Measurements from ENCODE around the gene XIRP2. TPM values are rescaled to one million over a fixed set of nuclear protein-coding genes. Genes with fewer than 3 reads are reported as not detected.

Gene XIRP2
- total RNA-seq, 2 donors from 2014 or later, result not detected

DNA sequence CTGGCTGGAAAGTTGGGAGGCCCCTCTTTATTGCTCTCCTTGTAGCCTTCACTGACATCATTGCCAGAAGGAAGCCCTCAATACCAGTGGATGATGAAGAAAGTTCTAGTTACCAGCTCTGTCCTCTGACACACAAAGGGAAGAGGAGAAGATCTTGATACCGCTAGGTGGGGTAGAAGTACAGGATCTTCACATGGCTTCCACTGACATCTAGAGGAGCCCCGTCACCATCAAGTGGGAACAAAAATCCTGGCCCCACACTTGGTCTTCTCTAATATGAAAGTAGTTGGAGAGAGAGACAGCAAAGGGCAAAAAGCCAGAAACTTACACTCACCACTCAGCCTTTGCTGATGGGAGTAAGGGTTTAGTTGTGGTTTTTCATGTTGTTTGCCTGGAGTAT is 12.4 kb downstream of the XIRP2 start:
- Mint-ChIP-seq H3K4me1 (ENCODE audit: low read depth) (no peaks in the 10 kb centered on the region), H3K27me3 (ENCODE audit: low read depth) (no peaks in the 10 kb centered on the region), H3K9me3 (no peaks in the 10 kb centered on the region), H3K27ac (no peak overlapping the region), H3K4me3 (no peak overlapping the region), H3K36me3 (ENCODE audit: insufficient read depth in 2 of 2) (no peaks in the 10 kb centered on the region)
- no peak for DNase-seq
- ATAC-seq (replicated peaks in 1 of 2), result no peak

DNA sequence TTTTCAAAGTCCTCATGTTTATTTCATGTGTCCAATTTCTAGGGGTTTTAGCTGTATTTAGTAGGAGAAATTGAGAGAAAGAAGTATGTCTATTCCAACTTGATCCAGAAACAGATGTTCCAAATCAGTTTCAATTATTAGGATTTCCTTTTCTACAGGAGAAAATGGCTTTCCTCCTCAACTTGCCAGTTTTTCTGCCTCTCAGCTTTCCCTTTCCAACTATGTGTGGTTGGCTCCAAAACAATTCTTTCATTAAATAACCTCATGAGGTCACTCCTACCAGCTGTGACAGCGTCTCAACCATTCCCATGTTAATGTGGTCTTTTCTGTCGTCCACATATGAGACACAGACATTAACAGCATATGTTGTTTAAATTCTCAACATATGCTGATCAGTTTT is 13.1 kb downstream of the XIRP2 start:
- Mint-ChIP-seq H3K9me3 (no peaks in the 10 kb centered on the region), H3K27me3 (ENCODE audit: low read depth) (no peaks in the 10 kb centered on the region), H3K27ac (no peak overlapping the region), H3K36me3 (ENCODE audit: insufficient read depth in 2 of 2) (no peaks in the 10 kb centered on the region), H3K4me1 (ENCODE audit: low read depth) (no peaks in the 10 kb centered on the region), H3K4me3 (no peak overlapping the region)
- no peak for ATAC-seq (replicated peaks in 1 of 2)
- DNase-seq, result no peak

DNA sequence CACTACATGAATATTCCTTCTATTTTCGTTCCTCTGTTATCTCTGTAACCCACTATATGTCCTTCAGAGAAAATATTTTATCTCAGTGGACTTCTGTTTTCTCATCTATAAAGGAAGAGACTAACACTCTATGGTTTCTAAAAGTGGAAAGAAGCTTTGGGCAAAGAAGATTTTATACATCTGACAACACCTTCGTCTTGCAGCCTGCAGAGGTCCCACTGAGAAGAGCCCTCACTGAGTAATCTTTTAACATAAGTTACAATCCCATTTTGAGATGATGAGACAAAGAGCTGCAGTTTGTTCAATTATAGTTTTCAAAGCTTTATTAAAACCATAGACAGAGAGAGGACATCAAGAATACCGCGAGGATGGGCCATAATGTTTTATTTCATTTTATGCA is 28.7 kb downstream of the XIRP2 start:
- H3K4me1 Mint-ChIP-seq (ENCODE audit: low read depth), result no peaks in the 10 kb centered on the region

DNA sequence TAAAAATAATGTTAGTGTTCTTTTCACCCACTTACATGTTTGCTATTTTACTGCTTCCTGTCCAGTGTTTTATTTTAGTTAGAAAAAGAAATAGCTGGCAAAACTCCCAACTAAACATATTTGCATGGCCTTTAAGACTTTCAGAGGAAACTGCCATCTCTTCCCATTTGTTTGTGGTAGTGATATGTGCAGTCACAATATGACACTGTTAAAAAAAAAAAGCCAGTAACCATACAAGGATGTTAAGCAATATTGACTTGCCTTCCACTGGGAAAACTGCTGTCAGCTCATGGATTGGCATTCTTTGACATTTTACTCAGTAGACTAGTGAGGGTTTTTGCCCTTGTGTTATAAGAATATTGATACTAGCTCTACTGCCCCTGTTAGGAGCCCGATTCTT is 29.1 kb downstream of the XIRP2 start:
- DNase-seq (no peak), ATAC-seq (replicated peaks in 1 of 2) (no peak)
- peaks cover 2 to 3% of the 10 kb centered on the region in 2 donors for H3K9me3 Mint-ChIP-seq
- no peak overlapping the region for H3K4me3 Mint-ChIP-seq
- H3K27me3 Mint-ChIP-seq (ENCODE audit: low read depth), result no peaks in the 10 kb centered on the region
- no peaks in the 10 kb centered on the region for H3K4me1 Mint-ChIP-seq (ENCODE audit: low read depth)
- no peak overlapping the region for H3K27ac Mint-ChIP-seq
- H3K36me3 Mint-ChIP-seq (ENCODE audit: insufficient read depth in 2 of 2), result no peaks in the 10 kb centered on the region

More for the DNA sequence above, 28.7 kb downstream of the XIRP2 start:
- no peak for ATAC-seq (replicated peaks in 1 of 2)
- Mint-ChIP-seq H3K36me3 (ENCODE audit: insufficient read depth in 2 of 2) (no peaks in the 10 kb centered on the region), H3K27me3 (ENCODE audit: low read depth) (no peaks in the 10 kb centered on the region), H3K4me3 (no peak overlapping the region), H3K9me3 (peaks cover 4 to 6% of the 10 kb centered on the region in 2 donors), H3K27ac (no peak overlapping the region)
- no peak for DNase-seq

DNA sequence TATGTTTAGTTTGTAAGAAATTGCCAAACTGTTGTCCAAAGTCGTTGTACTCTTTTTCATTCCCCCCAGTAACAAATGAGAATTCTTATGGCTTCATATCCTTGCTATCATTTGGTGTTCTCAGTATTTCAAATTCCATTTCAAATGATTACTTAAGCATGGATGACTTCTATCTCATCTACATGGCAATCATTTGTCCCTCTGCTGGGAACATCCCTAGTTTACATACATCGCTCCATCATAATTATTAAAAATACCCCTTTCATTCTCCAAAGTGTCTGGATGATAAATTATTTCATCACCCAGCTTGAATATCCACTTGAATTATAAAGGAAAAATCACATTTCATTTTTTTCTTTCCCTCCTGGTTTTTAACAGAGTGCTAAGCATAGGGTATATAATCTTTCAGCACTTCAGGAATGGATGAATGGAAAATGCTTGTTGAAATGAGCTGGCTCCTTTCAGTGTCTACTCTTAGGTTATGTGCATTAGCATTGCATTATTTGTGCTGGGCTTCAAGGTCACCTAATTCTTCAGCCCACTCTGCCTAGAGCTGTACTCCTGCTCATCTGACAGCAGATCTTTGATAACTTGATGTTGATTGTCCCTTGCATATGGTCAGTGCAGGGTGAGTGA is 33.1 kb downstream of the XIRP2 start:
- Mint-ChIP-seq H3K27ac (no peak overlapping the region), H3K27me3 (ENCODE audit: low read depth) (no peaks in the 10 kb centered on the region), H3K4me1 (ENCODE audit: low read depth) (no peaks in the 10 kb centered on the region), H3K9me3 (no peaks in the 10 kb centered on the region), H3K4me3 (no peak overlapping the region), H3K36me3 (ENCODE audit: insufficient read depth in 2 of 2) (no peaks in the 10 kb centered on the region)
- ATAC-seq (replicated peaks in 1 of 2), result no peak
- DNase-seq, result no peak

DNA sequence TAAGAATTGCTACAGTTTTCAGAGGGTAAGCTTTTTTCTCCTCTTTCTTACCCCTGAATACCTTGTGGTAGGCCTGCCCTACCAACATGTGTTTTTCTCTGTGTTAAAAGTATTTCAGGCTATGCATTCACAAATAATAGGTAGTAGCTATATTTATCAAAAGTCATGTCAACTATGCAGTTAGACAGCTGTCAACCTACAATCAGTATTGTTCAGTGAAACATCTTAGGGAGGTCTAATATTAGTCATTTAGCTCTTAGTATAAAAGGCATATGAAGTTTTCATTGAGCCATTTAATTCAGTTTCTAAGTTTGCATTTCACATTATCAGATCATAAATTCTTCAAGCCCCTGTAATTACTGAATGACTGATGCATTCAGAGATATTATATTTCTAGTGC is 36.7 kb downstream of the XIRP2 start:
- Mint-ChIP-seq H3K9me3 (no peaks in the 10 kb centered on the region), H3K36me3 (ENCODE audit: insufficient read depth in 2 of 2) (no peaks in the 10 kb centered on the region), H3K4me1 (ENCODE audit: low read depth) (no peaks in the 10 kb centered on the region), H3K27me3 (ENCODE audit: low read depth) (no peaks in the 10 kb centered on the region), H3K27ac (no peak overlapping the region), H3K4me3 (no peak overlapping the region)
- no peak for ATAC-seq (replicated peaks in 1 of 2)
- DNase-seq, result no peak

DNA sequence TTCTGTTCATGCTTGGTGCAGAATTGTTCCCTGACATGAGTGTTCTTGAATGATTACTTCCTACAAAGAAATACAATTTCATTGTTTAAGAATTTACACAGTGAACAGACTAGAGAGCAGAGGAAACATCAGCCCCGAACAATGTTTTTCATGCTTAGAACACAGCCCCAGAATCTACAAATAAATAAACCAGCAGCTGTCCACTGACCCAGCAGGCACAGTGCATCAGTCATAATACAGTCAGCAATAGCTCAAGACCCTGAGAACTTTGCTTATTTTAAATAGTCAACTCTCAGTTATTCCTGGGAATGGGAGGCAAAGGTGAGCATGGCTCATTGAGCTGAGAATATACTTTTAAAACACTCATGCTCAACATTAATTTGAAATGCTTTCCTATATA is 38.4 kb downstream of the XIRP2 start:
- Mint-ChIP-seq H3K9me3 (no peaks in the 10 kb centered on the region), H3K4me3 (no peak overlapping the region), H3K27ac (no peak overlapping the region), H3K27me3 (ENCODE audit: low read depth) (no peaks in the 10 kb centered on the region), H3K36me3 (ENCODE audit: insufficient read depth in 2 of 2) (no peaks in the 10 kb centered on the region), H3K4me1 (ENCODE audit: low read depth) (no peaks in the 10 kb centered on the region)
- ATAC-seq (replicated peaks in 1 of 2) (no peak), DNase-seq (no peak)

DNA sequence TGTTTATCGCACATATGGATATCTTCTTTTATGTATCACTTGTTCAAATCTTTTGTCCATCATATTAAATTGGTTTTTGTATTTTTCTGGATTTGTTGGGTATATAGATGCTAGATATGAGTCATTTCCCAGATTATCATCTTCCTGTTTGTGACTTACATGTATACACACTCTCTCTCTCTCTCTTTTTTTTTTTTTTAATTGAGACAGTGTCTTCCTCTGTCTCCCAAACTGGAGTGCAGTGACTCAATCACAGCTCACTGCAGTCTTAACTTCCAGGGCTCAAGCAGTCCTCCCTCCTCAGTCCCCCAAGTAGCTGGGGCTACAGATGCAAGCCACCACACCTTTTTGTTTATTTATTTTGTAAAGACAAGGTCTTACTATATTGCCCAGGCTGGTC is 43.8 kb downstream of the XIRP2 start:
- Mint-ChIP-seq H3K4me1 (ENCODE audit: low read depth) (no peaks in the 10 kb centered on the region), H3K9me3 (peaks cover 4% of the 10 kb centered on the region in 2 donors), H3K27ac (no peak overlapping the region), H3K36me3 (ENCODE audit: insufficient read depth in 2 of 2) (no peaks in the 10 kb centered on the region), H3K4me3 (no peak overlapping the region), H3K27me3 (ENCODE audit: low read depth) (no peaks in the 10 kb centered on the region)
- DNase-seq (no peak), ATAC-seq (replicated peaks in 1 of 2) (no peak)

DNA sequence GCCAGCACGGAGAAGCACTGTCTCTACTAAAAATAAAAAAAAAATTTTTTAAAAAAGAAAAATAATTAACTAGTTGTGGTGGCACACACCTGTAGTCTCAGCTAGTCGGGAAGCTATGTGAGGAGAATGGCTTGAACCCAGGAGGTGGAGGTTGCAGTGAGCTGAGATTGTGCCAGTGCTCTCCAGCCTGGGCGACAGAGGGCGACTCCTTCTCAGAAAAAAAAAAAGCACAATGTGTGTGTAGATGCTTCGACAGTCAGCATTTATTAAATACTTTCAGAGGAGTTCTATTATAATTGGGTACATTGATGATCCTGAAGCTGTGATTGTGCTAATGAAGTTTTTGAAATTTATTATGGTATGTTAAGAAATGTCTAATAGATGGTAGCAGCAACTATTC is 46.5 kb downstream of the XIRP2 start:
- H3K27me3 Mint-ChIP-seq (ENCODE audit: low read depth), result no peaks in the 10 kb centered on the region
- no peaks in the 10 kb centered on the region for H3K36me3 Mint-ChIP-seq (ENCODE audit: insufficient read depth in 2 of 2)
- no peak overlapping the region for H3K4me3 Mint-ChIP-seq
- no peaks in the 10 kb centered on the region for H3K4me1 Mint-ChIP-seq (ENCODE audit: low read depth)
- ATAC-seq (replicated peaks in 1 of 2) (no peak), DNase-seq (no peak)
- H3K27ac Mint-ChIP-seq, result no peak overlapping the region
- peaks cover 6 to 9% of the 10 kb centered on the region in 2 donors for H3K9me3 Mint-ChIP-seq

DNA sequence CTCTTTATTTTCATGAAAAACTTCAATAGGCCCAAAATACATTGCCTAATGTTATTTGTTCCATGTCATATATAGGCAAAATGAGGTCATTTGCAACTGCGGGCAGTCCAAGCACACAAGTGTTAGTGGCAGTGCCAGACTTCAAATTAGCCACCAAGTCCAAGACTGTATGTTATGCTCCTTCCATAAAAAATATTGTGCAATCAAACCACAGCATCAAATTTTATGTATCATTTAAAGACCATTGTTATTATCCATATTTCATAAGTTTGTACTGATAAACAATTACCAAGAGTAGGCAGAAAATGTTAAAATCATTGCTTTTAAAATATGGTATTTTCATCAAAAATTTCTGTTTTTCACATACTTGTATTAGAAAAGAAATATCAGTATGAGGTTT is 54.1 kb downstream of the XIRP2 start:
- ATAC-seq (replicated peaks in 1 of 2) (no peak), DNase-seq (no peak)
- Mint-ChIP-seq H3K27me3 (ENCODE audit: low read depth) (no peaks in the 10 kb centered on the region), H3K9me3 (peaks cover 4 to 6% of the 10 kb centered on the region in 2 donors), H3K4me3 (no peak overlapping the region), H3K36me3 (ENCODE audit: insufficient read depth in 2 of 2) (no peaks in the 10 kb centered on the region), H3K4me1 (ENCODE audit: low read depth) (no peaks in the 10 kb centered on the region), H3K27ac (no peak overlapping the region)

DNA sequence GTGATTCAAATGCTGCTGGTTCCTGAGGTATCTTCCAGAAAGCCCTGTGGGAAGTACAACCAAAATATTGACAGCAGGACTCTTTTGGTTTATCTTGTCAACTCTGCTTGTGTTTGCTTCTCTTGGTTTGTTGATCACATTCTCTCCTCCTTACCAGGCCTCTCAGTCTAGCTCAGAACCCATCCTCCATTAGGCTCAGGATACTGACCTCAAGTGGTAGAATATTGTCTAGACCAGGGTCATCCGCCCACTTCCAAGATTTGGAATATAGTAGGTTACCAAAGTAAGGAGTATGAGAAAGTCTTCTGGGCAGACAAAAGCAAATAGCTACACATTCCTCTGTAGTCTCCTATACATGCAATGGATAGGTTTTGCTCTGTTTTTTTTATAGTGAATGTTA is 56.6 kb downstream of the XIRP2 start:
- Mint-ChIP-seq H3K27me3 (ENCODE audit: low read depth) (no peaks in the 10 kb centered on the region), H3K4me3 (no peak overlapping the region), H3K27ac (no peak overlapping the region), H3K36me3 (ENCODE audit: insufficient read depth in 2 of 2) (no peaks in the 10 kb centered on the region), H3K9me3 (peaks cover 2 to 5% of the 10 kb centered on the region in 2 donors), H3K4me1 (ENCODE audit: low read depth) (no peaks in the 10 kb centered on the region)
- ATAC-seq (replicated peaks in 1 of 2), result no peak
- no peak for DNase-seq

DNA sequence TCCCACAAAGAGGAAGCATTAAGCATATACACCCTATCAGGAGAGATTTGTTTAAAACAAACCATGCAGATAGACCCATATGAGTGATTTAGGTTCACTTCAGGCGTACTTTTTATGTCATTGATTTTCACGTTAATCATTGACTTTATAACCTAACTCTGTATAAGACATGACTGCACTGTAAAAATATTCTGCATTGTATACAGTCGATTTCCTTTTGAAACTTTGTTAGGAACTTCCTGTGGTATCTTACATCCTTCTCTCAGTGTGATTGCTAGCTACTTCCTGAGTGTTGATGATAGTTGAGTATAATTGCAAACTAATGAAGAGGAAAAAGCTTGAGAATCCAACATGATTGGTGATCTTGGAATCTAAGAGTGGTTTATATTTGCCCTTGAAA is 69.4 kb downstream of the XIRP2 start:
- Mint-ChIP-seq H3K36me3 (ENCODE audit: insufficient read depth in 2 of 2) (no peaks in the 10 kb centered on the region), H3K27ac (no peak overlapping the region), H3K9me3 (peaks cover 0 to 4% of the 10 kb centered on the region in 2 donors), H3K27me3 (ENCODE audit: low read depth) (no peaks in the 10 kb centered on the region), H3K4me1 (ENCODE audit: low read depth) (no peaks in the 10 kb centered on the region), H3K4me3 (no peak overlapping the region)
- no peak for DNase-seq
- no peak for ATAC-seq (replicated peaks in 1 of 2)

DNA sequence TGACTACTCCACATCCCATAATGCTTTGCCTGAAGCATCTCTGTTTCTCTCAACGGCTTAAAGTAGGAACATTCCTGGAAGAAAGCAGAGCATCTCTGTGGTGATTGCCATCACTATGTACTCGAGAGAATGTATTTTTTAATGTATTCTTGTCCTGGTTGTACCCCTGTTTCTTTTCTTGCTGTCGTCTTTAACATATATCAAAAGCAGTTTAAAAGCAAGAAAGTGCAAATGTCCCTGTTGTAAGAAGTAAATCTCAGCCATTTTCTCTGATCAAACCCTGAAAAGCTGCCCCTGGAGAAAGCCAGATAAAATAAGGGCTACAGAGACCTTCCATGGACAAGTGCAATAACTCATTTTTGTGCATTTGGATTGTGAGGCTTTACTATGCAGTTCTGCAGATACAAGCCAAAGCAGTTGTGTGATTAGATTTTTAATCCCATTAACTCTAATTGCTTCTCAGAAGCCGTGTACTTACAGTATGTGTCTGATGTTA is 70.8 kb downstream of the XIRP2 start:
- no peak for ATAC-seq (replicated peaks in 1 of 2)
- Mint-ChIP-seq H3K36me3 (ENCODE audit: insufficient read depth in 2 of 2) (no peaks in the 10 kb centered on the region), H3K4me1 (ENCODE audit: low read depth) (no peaks in the 10 kb centered on the region), H3K27me3 (ENCODE audit: low read depth) (no peaks in the 10 kb centered on the region), H3K4me3 (no peak overlapping the region), H3K27ac (no peak overlapping the region), H3K9me3 (peaks cover 0 to 2% of the 10 kb centered on the region in 2 donors)
- DNase-seq, result no peak

DNA sequence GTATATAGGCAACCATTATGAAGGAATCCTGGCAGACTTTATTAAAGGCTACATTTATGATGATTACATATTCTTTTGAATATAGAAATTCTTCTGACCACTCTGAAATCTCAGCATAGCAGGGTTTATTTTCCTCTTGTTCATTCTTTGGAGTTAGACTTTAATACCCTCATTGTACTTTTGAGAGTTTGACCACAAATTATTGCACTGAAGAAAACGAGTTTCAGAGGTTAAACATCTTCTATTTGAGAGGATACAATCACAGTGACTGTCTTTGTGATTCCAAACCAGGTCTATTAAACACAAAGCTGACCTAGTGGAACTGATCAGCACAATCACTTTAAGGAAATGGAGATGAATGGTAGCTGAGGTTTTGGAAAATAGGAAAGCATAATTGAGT is 71.3 kb downstream of the XIRP2 start:
- Mint-ChIP-seq H3K27ac (no peak overlapping the region), H3K4me1 (ENCODE audit: low read depth) (no peaks in the 10 kb centered on the region), H3K9me3 (peaks cover 0 to 2% of the 10 kb centered on the region in 2 donors), H3K36me3 (ENCODE audit: insufficient read depth in 2 of 2) (no peaks in the 10 kb centered on the region), H3K4me3 (no peak overlapping the region), H3K27me3 (ENCODE audit: low read depth) (no peaks in the 10 kb centered on the region)
- DNase-seq, result no peak
- ATAC-seq (replicated peaks in 1 of 2), result no peak
